ENCODE measurements around the gene ADCY3.

ADCY3 gene

DNA sequence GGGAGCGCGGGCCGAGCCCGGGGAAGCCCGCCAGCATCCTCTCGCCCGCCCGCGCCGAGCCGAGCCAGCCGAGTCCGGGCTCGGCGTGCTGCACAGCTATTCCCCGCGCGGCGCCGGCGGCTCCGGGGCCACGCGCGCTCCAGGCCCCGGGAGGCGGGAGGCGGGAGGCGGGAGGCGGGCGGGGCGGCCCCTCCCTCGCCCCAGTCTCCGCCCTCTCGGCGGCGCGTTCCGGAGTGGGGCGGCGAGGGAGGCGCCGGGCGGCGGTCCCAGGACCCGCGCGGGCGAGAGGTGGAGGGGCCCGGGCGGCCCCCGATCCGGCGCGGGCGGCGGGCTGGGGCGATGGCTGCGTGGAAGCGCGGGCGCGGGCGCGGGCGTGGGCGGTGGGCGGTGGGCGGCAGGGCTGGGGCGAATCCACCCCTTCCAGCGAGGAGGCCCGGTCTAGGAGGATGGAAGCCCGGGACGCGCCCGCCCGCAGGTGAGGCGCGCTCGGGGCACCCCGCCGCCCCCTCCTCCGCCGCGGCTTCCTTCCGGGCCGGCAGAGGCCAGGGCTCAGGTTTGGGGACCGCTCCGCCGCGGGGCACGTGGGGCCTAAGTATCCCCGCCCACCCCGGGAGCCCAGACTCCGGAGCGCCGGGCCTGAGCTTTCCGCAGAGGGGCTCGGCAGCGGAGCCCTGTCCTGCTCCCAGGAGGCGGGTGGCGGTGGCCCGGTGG, at the start of gene ADCY3:
TSS of gene ADCY3 (minus strand) at position 140 of the 711 bp plus-strand sequence. CDS start 1,250 bp downstream, outside the sequence.
- DNase-seq (ENCODE audit: extremely low read depth in 1 of 2, low read depth in 1 of 2) = peak in 1 of 2 donors; percentile 52

DNA sequence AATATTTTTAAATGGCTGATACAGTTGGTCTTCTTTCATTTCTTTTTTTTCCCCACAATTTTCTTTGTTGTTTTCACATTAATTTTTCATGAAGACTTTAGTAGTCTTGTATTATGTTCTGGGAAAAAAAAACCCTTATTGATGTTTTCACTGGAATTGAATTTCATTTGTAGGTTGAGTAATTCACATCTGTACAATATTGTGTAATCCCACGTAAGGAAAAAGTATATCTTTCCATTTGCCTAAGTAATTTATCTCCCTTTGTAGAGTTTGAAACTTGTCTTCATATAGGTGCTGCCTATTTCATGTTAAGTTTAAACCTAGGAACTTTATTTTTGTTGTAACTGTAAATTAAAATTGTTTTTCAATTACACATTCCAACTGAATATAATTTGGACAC, 49.7 kb upstream of the ADCY3 start:
- DNase-seq (ENCODE audit: extremely low read depth in 1 of 2, low read depth in 1 of 2) = no peak

DNA sequence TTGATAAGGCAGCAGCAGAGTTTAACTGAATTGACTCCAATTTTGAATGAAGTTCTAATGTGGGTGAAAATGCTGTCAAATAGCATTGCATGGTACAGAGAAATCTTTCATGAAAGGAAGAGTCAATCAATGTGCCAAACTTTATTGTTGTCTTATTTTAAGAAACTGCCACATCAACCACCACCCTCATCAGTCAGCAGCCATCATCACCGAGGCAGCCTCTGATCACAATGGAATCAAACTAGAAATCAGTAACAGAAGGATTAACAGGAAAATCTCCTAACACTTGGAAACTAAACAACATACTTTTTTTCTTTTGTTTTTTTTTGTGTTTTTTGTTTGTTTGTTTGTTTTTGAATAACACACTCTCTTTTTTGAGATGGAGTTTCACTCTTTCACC, 41.9 kb upstream of the ADCY3 start:
- no peak for DNase-seq (ENCODE audit: extremely low read depth in 1 of 2, low read depth in 1 of 2)

DNA sequence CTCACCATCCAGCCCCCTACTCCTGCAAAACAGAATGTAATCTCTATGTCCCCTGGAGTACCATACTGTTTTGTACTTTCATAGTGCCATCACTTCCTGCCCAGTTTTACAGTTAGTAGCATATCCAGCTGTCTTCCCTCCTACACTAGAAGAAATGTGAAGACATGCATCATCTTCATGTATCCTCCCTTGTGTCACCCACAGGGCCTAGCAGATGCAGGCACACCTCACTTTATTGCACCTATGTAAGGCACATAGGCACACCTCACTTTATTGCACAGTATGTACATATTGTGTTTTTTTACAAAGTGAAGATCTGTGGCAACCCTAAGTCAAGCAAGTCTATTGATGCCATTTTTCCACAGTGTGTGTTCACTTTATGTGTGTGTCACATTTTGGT, 39.7 kb upstream of the ADCY3 start:
- DNase-seq (ENCODE audit: extremely low read depth in 1 of 2, low read depth in 1 of 2) = no peak

DNA sequence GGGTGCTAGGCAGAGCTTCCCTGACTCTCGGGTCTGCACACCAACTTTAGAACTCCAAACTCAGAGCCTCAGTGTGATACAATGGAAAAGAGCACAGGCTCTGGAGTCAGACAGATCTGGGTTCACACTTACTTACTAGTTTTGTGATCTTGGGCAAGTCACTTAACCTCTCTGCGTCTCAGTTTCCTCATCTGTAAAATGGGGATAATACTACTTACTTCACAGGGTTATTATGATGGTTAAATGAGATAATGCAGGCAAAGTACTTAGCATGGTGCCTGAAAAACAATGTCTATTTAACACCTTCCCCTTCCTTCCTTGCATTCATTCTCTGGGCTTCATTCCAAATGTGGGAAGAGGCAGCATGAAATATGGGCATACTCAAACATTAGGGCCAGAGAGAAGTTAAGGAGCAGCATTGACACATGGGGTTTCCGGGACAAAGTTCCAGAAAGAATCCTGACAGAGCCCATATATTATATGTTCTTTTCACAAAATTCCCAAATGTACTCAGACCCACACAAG, 38.4 kb upstream of the ADCY3 start:
- no peak for DNase-seq (ENCODE audit: extremely low read depth in 1 of 2, low read depth in 1 of 2)

DNA sequence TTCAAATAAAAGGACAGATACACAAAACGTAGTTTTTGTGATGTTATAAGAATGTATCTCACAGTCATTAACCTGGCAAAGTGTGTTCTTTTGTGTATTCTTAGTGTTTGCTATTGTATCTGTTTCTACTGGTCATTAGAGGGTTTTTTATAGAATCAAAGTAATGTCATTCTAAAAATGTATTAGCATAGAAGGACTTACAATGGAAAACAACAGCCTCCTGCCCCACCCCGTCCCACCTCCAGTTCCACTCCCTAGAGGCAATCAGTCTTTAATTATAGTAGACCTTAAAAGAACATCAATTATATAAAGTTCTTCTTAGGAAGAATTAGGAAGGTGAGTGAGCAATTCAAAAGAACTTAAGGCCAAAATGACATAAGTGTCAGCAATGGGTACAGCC, 37.9 kb upstream of the ADCY3 start:
- DNase-seq (ENCODE audit: extremely low read depth in 1 of 2, low read depth in 1 of 2) = no peak

DNA sequence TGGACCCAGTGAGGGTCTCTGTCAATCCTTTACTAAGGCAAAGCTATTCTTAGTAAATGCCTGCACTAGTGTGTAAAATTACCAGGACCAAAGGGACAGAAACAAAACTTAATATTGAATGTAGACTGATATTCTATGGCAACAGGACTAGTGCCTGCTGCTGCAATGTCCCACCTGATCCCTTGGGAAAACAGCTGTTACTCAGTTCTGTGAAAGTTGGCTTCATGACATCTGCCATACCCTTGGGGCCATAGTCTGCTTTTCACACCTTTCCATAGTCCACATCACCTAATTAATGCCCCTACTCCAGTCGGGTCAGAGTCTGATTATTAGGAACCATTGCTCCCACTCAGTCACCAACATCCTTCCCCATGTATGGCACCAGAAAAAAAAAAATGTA, 37.2 kb upstream of the ADCY3 start:
- DNase-seq (ENCODE audit: extremely low read depth in 1 of 2, low read depth in 1 of 2) = no peak

DNA sequence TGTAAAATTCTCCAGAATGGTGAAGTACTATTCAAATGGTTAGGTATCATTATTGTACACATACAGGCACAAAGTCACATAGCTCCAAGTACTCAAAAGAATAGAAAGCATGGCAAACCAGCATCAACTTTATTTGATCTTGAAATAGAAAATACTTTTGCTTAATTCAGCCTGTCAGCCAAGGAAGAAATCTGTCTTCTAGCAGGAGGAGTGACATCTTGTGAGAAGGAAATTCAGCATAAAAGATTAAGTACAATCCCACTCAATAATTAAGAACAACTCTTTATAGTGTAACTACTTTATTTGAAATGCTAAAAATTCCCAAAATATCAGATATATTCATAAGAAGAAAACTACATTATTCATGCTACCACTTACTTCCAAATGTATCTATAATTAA, 35.9 kb upstream of the ADCY3 start:
- no peak for DNase-seq (ENCODE audit: extremely low read depth in 1 of 2, low read depth in 1 of 2)

DNA sequence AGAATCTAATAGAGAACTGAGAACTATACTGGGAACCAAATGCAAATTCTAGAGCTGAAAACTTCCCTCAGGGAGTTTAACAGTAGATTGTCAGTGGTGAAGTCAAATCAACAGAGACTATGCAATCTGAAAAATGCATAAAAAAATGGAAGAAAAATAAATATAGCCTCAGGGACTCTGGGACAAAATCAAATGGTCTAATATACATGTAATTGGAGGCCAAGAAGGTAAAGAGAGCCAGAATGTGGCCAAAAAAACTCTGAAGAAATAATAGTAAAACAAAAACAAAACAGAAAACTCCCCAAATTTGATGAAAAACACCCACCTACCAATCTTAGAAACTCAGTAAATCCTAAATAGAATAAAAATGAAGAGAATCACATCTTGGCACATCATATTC, 35.2 kb upstream of the ADCY3 start:
- no peak for DNase-seq (ENCODE audit: extremely low read depth in 1 of 2, low read depth in 1 of 2)

DNA sequence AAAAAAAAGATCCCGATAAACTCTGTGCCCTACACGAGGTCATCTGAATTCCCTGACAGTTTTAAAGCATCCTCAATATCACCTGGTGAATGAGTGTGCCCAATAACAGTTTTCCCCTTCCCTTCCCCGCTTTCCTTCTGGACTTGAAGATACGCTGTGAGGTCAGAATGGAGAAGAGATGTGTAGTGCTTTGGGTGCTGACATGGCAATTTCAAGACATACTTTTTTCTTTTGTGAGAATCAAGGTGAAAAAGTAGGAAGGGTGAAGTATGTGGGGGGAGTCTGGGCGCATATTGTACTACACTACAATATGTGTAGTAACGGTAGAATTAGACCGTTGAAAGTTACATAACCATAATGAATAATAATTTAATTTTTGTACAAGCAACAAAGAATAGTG, 30.1 kb upstream of the ADCY3 start:
- no peak for DNase-seq (ENCODE audit: extremely low read depth in 1 of 2, low read depth in 1 of 2)

DNA sequence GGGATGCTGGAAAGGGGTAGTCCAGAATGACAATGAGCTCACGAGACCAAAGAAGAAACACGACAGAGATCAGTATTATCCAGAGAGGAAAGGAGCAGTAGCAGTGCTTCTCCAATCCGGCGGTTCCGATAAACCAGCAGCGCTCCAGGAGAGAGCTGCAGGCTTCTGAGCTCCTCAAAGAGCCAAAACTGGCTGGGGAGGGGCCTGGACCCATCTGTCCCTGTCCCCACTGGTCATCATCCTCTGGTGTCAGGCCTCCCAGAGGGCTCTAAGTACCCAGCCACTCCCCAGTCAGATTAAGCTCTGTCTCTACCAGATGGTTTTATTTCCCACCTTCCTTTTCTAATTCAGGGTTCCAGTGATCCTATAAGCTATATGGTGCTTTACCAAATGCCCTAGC, 28.5 kb upstream of the ADCY3 start:
- no peak for DNase-seq (ENCODE audit: extremely low read depth in 1 of 2, low read depth in 1 of 2)

DNA sequence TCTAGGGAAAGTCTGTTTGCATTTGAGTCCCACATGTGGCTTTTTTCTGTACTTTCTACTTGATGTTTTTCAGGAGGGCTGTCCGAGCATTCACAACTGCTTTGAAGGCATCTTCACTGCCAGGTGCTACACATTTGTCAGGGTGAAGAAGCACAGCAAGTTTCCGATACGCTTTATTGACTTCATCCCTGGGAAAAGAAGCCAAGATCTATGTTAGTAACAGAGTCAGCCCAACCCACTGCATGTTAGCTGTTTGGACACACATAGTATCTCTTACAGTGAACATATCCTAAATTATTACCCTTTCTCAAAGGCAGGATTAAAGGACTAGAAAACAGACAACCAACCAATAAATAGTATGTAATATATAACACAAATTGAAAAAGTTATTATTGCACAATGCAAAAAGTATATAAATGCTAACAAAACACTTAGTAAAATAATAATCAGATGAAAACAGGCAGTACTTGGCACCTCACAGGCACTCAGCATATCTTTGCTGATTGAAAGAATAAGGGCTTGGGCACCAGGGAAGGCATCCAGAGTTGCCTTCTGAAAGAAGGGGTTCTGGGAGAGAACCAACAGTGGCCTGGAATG, 27.6 kb upstream of the ADCY3 start:
- no peak for DNase-seq (ENCODE audit: extremely low read depth in 1 of 2, low read depth in 1 of 2)

DNA sequence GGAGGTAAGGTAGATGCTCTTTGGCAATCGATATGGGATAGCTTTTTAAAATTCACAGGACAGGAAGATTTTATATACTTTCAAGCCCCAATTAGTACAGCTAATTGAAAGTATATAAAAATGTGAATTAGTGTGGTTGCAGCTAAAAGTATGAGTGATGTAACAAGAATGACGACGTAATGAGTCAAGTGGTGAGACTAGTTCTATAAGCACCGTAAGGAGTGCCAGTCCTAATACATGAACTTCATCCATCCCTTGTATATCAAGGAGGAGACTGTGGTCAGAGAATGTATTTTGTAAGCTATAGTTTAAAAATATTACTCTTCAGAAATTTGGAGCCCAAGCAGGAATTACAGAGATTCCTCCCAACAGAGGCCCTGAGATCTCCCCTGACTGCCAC, 25.9 kb upstream of the ADCY3 start:
- no peak for DNase-seq (ENCODE audit: extremely low read depth in 1 of 2, low read depth in 1 of 2)

DNA sequence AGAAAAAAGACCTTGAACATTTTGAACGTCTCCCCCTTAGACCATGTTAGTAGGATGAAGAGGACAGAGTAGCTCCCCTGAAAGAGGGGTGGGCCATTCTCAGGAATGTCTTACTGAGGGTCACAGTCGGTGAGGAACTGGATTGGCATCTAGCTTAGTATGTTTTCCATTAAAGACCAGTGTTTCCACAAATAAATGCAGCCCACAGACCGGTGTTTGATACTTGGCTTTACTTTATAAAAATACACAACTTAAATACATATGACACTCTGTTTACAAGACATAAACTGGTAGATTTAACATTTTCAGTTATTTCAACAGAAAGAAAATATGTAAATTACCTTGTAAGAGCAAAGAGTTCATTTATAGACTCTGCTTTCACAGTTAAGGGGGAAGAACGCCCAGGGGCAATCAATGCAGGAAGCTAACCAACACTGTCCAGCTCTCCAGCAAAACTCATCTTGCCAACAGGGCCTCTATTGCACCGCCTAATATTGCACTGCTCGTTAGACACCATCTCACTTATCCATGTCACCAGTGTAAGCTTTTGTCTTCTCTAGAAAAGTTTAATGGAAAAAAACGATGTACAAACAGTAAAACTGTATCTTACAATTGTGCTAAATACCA, 23.5 kb upstream of the ADCY3 start:
- no peak for DNase-seq (ENCODE audit: extremely low read depth in 1 of 2, low read depth in 1 of 2)

DNA sequence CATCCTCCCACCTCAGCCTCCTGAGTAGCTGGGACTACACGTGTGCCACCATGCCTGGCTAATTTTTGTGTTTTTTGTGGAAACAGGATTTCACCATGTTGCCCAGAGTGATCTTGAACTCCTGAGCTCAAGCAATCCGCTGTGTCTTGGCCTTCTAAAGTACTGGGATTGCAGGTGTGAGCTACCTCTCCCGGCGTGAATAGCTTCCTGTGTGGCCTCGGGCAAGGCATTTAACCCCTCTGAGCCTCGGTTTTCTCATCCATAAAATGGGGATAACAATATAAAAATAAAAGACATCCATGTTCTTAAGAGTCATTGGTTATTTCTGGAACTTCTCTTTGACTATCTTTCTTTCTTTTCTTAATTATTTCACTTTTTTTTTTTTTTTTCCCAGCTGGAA, 19.3 kb upstream of the ADCY3 start:
- no peak for DNase-seq (ENCODE audit: extremely low read depth in 1 of 2, low read depth in 1 of 2)

DNA sequence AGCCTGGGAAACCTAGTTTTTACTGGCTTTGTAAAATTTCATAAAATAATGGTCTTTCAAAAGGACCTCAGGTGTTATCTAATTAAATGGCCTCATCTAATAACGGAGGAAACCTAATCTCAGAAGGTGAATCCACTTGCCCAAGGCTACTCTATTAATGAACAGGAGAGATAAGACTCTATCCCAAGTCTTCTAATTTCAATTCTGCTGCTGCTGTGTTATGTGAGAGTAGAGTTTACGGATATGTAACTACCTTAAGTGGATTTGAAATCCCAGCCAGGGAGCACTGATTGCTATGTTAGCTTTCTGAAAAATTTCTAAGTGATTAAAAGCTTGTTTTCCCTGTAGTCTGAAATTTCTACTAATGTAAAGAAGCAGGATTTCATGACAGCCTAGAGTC, 17.2 kb upstream of the ADCY3 start:
- no peak for DNase-seq (ENCODE audit: extremely low read depth in 1 of 2, low read depth in 1 of 2)

DNA sequence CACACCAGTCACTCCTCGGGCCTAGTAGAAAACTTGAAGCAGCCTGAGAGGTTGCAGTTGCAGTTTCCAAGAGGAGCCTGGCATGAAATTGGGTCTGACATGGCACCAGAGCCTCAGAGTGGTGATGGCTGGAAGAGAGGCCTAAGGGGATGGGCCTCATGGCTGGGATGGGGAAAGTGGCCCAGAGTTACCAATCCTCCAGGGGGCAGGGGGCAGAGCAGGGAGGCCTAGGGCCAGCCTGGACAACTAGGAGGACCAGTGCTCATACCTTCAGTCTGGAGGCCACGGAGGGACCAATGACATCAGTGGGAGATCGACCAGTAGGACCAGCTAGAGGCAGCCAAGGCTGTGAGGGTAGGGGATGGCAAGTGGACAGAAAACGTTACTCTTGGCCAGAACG, 15.1 kb upstream of the ADCY3 start:
- DNase-seq (ENCODE audit: extremely low read depth in 1 of 2, low read depth in 1 of 2) = no peak

DNA sequence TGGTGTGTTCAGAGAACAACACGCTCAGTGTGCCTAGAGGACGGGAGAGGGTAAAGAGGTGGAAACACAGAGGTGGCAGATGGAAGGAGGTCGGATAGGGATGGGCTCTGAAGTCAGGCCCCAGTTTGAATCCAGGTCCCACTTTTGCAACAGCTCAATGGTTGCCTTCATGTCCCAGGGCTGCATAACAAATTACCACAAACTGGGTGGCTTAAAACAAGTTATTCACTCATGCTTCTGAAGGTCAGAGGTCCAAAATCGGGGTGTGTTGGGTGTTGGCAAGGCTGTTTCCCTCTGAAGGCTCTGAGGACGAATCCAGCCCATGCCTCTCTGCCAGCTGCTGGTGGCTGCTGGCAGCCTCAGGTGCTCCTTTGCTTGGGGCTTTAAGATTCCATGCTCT, 12.7 kb upstream of the ADCY3 start:
- no peak for DNase-seq (ENCODE audit: extremely low read depth in 1 of 2, low read depth in 1 of 2)

DNA sequence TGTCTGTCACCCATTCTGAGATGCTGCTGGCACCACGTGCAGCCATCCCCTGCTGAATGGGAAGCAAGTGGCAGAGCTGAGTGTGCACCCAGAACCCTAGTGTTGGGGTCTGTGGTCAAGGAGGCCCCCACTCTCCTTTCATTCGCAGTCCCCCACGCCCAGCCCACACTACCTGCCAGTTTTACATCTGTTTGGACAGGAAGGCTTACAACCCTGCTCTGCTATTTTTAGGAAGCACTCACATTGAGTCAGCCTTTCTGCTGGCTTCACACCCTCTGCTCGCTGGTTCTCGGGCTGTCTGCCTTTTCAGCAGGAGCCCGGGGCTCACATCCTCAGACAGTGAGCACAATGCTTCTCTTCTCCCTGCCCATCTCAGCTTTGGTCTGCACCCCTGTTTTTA, 10.7 kb upstream of the ADCY3 start:
- no peak for DNase-seq (ENCODE audit: extremely low read depth in 1 of 2, low read depth in 1 of 2)

DNA sequence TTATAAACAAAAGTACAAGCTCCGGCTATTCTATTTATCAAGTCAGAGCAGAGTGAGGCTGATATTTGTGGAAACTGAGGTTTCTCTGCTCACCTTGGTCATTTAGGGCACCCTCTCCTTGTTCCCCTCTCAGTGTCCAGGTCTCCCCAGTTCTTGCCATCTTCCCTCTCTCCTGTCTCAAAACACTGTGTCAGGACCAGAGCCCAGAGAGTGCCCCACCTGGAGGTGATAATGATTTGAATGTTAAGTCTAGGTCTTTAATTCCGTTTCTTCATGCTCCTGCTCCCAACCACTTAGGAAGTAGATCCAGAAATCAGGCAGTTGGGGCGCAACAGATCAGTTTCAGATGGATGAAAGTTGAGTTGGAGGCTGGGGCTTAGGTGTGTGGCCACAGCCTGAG, 9.2 kb upstream of the ADCY3 start:
- no peak for DNase-seq (ENCODE audit: extremely low read depth in 1 of 2, low read depth in 1 of 2)

DNA sequence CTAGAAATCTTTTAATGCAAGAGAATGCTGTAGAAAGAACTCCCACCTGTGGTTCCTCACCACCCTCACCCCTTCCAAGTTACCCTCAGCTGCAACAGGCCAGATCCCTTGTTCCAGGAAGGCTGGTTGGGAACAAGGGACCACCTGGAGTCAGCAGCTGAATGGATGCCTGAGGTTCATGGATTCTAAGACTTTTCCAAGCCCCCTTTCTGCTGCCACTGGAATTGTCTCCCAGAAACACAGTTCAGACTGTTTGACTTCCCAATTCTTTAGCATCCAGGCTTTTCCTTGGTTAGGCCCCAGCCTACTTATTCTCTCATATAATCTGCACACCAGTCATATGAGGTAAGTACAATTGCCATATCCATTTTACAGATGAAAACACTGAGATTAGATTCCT, 8.0 kb upstream of the ADCY3 start:
- DNase-seq (ENCODE audit: extremely low read depth in 1 of 2, low read depth in 1 of 2) = no peak

DNA sequence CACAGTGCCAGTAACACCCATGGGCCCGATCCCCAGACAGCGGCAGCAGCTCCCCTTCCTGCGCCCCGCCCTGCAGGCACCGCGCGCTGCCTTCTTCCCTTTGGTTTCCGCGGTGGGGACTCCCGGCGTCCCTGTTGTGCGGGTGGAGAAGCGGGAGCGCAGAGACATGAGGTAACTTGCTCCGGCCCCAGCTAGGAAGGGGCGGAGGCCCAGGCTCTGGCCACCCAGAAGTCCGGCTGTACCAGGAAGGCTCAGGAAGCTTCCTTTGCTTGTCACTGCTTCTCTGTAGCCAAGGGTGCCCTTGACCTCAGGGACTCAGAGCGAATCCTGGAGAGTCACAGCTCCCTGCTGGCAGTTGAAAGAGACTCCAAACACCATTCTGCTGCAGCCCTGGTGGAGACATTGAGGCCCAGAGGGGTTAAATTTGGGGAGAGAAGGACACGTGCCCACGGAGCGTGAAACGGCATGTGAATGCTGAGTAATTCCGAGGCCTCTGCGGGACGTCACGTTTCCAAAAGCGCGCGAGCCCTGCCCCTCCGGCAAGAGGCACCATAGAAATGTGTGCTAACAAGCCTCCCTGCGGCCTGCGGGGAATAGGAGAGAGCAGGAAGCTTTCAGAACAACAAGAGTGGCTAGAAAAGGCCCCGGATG, 6.7 kb upstream of the ADCY3 start:
- no peak for DNase-seq (ENCODE audit: extremely low read depth in 1 of 2, low read depth in 1 of 2)

Data from stimulated activated CD8-positive, alpha-beta memory T cell treated with anti-CD3 and anti-CD28 coated beads, Interleukin-7, amount 100 ng/mL, for 48 hours (primary cell).